Measurements from ENCODE around the gene VOPP1. TPM values are rescaled to one million over a fixed set of nuclear protein-coding genes. Genes with fewer than 3 reads are reported as not detected.

The VOPP1 gene
- total RNA-seq, 1 donor from 2014 or later: 66.2 TPM

DNA sequence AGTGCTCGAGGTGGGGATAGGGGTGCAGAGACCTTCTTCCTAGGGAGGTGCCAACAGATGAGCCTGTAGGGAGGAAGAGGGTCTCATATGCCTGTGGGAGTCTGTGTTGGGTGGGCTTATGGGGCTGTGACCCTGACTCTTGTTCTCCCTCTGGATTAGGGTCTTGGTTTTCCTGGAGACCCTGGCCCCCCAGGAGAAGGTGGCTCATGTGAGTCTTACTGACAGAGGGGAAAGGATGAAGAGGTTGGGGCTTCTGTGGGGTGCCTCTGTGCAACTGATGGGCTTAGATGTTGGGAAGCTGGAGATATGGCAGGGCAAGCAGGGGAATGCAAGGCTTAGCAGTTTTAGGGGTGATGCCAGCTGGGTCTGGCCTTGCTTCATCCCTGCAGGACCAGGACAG lies 20.2 kb upstream of the VOPP1 start:
- intact Hi-C loops (cut with DNase I): no loop called here
- H3K36me3 ChIP-seq: no peaks in the 10 kb centered on the region
- TF ChIP-seq, protein P1, sequence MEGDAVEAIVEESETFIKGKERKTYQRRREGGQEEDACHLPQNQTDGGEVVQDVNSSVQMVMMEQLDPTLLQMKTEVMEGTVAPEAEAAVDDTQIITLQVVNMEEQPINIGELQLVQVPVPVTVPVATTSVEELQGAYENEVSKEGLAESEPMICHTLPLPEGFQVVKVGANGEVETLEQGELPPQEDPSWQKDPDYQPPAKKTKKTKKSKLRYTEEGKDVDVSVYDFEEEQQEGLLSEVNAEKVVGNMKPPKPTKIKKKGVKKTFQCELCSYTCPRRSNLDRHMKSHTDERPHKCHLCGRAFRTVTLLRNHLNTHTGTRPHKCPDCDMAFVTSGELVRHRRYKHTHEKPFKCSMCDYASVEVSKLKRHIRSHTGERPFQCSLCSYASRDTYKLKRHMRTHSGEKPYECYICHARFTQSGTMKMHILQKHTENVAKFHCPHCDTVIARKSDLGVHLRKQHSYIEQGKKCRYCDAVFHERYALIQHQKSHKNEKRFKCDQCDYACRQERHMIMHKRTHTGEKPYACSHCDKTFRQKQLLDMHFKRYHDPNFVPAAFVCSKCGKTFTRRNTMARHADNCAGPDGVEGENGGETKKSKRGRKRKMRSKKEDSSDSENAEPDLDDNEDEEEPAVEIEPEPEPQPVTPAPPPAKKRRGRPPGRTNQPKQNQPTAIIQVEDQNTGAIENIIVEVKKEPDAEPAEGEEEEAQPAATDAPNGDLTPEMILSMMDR (IDR thresholded peaks at IDR 0.05): no peak
- DNase-seq (no peak), ATAC-seq (no peak)
- H3K9me3 ChIP-seq: no peaks in the 10 kb centered on the region
- no peak overlapping the region for H3K4me3 ChIP-seq
- H3K27me3 ChIP-seq (ENCODE audit: low read depth): peaks cover 3% of the 10 kb centered on the region
- no peak overlapping the region for H3K27ac ChIP-seq
- H3K4me1 ChIP-seq: no peaks in the 10 kb centered on the region

DNA sequence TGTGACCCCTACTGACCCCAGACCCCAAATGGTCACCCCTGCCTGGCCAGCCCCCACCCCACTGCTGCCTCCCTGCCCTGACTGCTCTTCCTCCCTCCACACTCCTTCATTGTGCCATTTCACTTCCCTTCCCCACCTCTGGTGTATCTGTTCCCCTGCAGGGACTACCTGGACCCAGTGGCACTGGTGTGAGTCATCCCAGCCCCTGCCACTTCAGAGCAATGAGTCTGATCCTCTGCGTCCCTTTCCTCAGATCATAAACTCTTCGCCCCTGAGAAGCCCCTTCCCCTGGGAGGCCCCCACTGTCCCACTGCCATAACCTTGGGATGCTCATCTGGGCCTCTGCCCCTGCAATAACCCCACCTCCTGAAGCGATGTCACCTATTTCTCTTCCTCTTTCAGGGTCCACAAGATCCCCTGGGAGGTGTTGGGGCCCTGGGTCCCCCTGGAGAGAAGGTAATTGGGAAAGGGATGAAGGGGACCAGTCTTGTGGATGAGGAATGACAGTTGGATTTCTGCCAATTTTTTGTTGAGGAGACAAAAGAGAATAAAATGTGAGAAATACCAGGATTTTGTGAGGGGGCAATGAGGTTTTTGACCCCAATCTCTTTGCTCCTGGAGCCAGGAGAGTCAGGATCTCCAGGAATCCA lies 19.1 kb upstream of the VOPP1 start:
- DNase-seq: no peak
- TF ChIP-seq, protein P1 (IDR thresholded peaks at IDR 0.05): no peak
- Histone ChIP-seq H3K4me1 (no peaks in the 10 kb centered on the region), H3K36me3 (no peaks in the 10 kb centered on the region), H3K27ac (no peak overlapping the region), H3K9me3 (no peaks in the 10 kb centered on the region), H3K4me3 (no peak overlapping the region), H3K27me3 (ENCODE audit: low read depth) (peaks cover 3% of the 10 kb centered on the region)
- no peak for ATAC-seq
- intact Hi-C loops (cut with DNase I): no loop called here

GRCh38 chr7:55590517-55591281 lies 18.4 kb upstream of the VOPP1 start:
- no peak for DNase-seq
- ATAC-seq: no peak
- Histone ChIP-seq H3K36me3 (no peaks in the 10 kb centered on the region), H3K9me3 (no peaks in the 10 kb centered on the region), H3K27me3 (ENCODE audit: low read depth) (peaks cover 3% of the 10 kb centered on the region), H3K27ac (no peak overlapping the region), H3K4me1 (no peaks in the 10 kb centered on the region), H3K4me3 (no peak overlapping the region)
- intact Hi-C loops (cut with DNase I): no loop called here
- TF ChIP-seq, protein P1 (IDR thresholded peaks at IDR 0.05): no peak

DNA sequence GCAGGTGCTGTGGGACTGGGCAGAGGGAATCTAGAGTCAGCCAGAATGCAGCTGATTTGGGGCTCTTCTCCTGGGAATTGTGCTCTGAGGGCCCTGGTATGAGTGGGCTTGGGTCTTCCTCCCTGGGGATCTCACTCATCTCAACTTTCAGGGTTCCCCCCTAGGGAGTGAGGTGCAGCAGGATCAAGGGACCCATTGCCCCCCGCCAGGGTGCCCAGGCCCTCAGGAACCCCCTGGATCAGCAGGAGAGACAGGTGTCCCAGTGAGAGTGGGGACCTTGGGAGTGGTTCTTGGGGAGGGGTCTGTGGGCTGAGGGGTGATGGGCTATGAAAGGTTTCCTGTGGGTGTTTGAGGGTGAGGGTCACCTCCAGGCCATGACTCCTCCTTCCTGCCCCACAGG lies 17.6 kb upstream of the VOPP1 start:
- Histone ChIP-seq H3K4me3 (no peak overlapping the region), H3K27me3 (ENCODE audit: low read depth) (peaks cover 3% of the 10 kb centered on the region), H3K27ac (no peak overlapping the region), H3K36me3 (no peaks in the 10 kb centered on the region), H3K4me1 (no peaks in the 10 kb centered on the region), H3K9me3 (no peaks in the 10 kb centered on the region)
- intact Hi-C loops (cut with DNase I): no loop called here
- no peak for DNase-seq
- TF ChIP-seq, protein P1 (IDR thresholded peaks at IDR 0.05): no peak
- no peak for ATAC-seq

DNA sequence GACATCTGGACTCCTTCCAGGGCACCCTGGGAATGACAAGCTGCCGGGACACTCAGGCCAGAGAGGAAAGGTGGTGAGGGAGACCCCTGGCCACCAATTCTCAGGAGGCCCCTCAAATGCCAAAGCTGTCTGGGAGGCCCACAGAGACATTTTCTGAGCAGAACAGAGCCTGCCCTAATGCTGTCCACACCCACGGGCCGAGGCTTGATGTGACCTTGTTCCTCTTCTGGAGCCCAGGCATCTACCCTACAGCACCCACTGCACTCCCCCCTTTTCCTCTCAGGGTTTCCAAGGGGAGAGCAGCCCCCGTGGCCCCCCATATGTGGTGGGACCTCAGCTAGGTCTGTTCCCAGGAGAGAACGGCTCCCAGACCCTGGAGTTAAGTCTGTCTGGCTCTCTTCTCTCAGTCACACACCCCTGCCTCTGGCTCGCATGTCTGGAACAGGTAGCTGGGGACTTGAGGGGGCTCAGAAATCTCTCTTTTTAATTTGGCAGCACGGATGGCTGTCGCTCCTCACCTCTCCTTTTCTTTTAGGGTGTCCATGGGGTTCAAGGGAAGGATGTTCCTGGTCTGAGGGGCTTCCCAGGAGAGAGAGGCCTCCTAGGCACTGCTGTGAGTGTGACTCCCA lies 16.8 kb upstream of the VOPP1 start:
- no peak overlapping the region for H3K4me3 ChIP-seq
- ATAC-seq (no peak), DNase-seq (no peak)
- H3K4me1 ChIP-seq: no peaks in the 10 kb centered on the region
- intact Hi-C loops (cut with DNase I): no loop called here
- H3K27me3 ChIP-seq (ENCODE audit: low read depth): peaks cover 3% of the 10 kb centered on the region
- no peak overlapping the region for H3K27ac ChIP-seq
- no peaks in the 10 kb centered on the region for H3K9me3 ChIP-seq
- no peaks in the 10 kb centered on the region for H3K36me3 ChIP-seq
- TF ChIP-seq, protein P1 (IDR thresholded peaks at IDR 0.05): no peak
